ENCODE data around the gene MBD4.
A peak's percentile ranks its signal among the peaks of the same experiment; 100 is the strongest.
"Not testable (repeated sequence)": the region's sequence is repeated elsewhere in the genome, so short reads cannot be mapped to it uniquely, and the experiment has no call there.

Gene MBD4

DNA sequence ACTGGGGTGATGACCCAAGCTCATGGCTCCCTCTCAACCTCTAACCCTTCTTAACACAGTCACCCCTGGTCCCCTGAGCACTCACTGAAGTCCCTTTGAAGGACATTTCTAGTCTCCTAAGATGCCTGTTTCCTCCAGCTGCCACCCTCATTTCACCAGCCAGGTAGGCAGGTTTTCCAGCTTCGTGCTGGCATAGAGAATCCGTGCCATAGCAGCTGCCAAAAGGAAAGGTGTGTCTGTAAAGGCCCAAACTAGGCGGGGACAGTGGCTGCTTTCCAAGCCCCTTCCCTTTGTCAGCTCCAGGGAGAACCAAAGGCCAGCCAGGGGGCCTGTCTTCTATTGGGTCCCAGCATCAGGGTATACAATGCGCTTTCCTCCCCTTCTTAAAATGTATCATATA, 48.2 kb downstream of the MBD4 start:
- H3K4me3 Mint-ChIP-seq, ATAC-seq, H3K27ac Mint-ChIP-seq, H3K27me3 Mint-ChIP-seq, H3K9me3 Mint-ChIP-seq: not testable (repeated sequence)
- H3K4me1 Mint-ChIP-seq, result peaks cover 21% of the 10 kb centered on the region
- peaks cover 81% of the 10 kb centered on the region for H3K36me3 Mint-ChIP-seq

DNA sequence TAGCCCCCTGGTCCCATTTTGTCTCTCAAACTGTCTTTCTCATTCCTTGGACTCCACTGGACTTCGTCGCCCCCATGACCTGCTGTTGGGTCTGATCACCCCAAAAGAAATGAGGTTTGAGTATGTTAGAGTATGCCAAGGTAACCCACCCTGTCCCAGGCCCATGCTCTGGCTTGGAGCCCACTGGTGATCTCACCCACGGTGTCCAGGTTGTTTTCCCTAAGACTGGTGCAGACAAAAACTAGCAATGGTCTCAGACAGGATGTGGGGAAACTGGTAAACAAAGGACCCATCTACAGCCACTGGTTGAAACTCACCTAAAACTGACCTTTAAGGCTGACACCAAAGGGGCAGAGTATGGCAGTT, 50.2 kb downstream of the MBD4 start:
- H3K36me3 Mint-ChIP-seq, result peaks cover 62% of the 10 kb centered on the region

DNA sequence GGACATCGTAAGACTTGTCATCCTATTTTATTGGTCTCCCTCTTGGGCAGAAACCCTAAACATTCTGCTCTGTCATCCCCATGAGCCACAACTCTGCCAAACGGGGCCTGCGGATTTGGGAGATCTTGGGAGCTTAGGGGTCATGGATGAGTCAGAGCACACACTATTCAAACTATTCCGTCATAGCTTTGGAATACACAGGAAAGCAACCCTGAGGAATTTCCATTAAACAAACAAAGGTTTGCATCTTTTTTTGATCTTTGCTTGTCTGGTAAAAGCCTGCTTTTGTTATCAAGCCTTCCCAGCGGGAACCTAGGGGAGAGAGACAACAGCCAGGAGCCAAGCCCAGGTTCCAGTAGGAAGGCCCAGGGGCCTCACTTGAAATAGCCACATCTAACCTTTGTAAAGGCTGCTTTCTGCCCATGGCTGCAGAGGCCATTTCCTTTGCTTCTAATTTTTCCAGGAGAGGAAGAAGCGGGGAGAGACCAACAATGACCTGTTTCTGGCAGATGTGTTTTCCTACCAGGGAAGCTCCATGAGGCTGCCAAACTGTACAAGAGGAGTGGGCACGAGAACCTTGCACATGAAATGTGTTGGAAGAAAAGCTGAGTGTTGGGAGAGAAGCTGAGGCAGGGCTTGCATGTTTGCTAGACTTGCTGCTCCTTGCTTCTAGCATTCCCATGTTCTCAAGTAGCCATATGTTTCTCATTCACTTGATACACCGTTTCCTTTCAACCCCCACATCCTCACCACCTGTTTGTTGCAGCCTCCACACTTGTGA, 50.8 kb downstream of the MBD4 start:
- not testable (repeated sequence) for ATAC-seq, H3K27me3 Mint-ChIP-seq, H3K27ac Mint-ChIP-seq, H3K4me1 Mint-ChIP-seq, H3K9me3 Mint-ChIP-seq, H3K4me3 Mint-ChIP-seq
- peaks cover 59% of the 10 kb centered on the region for H3K36me3 Mint-ChIP-seq

More for the DNA sequence above, 50.2 kb downstream of the MBD4 start:
- no peaks in the 10 kb centered on the region for H3K27me3 Mint-ChIP-seq
- no peak for ATAC-seq
- H3K9me3 Mint-ChIP-seq, result no peaks in the 10 kb centered on the region
- no peak overlapping the region for H3K27ac Mint-ChIP-seq
- H3K4me3 Mint-ChIP-seq, result no peak overlapping the region
- peaks cover 2% of the 10 kb centered on the region for H3K4me1 Mint-ChIP-seq

DNA sequence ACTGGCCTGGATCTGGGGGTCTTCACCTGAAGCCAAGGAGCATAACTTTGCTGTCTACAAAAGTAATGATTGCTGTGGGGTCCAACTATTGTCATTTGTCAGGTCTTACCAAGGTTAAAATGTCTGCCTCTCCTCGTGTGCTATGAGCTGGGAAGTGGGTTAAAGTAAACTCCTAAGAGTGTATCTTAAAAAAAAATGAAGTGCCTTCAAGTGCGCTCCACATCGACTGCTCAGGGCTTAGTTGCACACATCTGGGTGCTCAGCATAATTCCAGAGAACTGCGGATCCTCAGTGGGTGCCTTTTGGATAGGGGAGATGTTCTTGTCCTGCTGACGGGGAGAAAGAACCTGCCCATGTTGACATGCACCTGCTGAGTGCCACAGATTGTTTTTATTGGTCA, 52.3 kb downstream of the MBD4 start:
- no peak for ATAC-seq
- Mint-ChIP-seq H3K4me1 (no peaks in the 10 kb centered on the region), H3K4me3 (no peak overlapping the region), H3K27me3 (no peaks in the 10 kb centered on the region), H3K9me3 (no peaks in the 10 kb centered on the region), H3K36me3 (peaks cover 47% of the 10 kb centered on the region), H3K27ac (no peak overlapping the region)

DNA sequence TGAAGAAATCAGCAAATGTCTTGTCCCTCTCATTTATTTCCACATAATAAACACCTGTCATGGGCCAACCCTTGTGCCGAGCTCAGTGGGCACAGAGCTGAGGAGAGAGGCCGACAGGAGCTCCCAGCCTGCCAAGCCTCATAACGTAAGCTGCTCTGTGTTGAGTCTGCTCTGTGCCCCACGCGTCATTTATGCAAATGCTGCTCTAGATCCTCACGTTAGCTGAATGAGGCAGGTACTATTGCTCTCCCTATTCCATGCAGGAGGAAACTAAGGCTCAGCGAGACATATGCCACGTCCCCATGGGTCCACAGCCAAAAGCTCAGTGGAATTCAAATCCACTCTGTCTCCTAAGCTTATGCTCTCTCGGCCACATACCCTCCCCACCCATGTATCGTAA, 52.8 kb downstream of the MBD4 start:
- Mint-ChIP-seq H3K27ac (no peak overlapping the region), H3K27me3 (no peaks in the 10 kb centered on the region), H3K4me1 (no peaks in the 10 kb centered on the region), H3K36me3 (peaks cover 43% of the 10 kb centered on the region), H3K4me3 (no peak overlapping the region), H3K9me3 (no peaks in the 10 kb centered on the region)
- ATAC-seq, result no peak

DNA sequence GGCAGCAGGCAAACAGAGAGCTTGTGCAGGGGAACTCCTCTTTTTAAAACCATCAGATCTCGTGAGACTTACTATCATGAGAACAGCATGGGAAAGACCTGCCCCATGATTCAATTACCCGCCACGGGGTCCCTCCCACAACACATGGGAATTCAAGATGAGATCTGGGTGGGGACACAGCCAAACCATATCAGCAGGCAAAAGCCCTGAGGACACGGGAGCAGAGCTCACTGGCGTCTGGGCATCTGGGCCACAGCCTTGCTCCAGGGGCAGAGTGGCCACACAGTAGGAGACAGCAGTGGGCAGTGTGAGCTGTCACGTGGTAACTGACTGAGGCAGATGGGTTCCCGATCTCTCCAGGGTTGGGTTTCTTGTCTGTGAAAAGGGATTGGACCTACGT, 54.2 kb downstream of the MBD4 start:
- H3K27ac Mint-ChIP-seq, H3K9me3 Mint-ChIP-seq, H3K4me3 Mint-ChIP-seq, H3K27me3 Mint-ChIP-seq, H3K4me1 Mint-ChIP-seq, ATAC-seq: not testable (repeated sequence)
- H3K36me3 Mint-ChIP-seq, result peaks cover 30% of the 10 kb centered on the region

DNA sequence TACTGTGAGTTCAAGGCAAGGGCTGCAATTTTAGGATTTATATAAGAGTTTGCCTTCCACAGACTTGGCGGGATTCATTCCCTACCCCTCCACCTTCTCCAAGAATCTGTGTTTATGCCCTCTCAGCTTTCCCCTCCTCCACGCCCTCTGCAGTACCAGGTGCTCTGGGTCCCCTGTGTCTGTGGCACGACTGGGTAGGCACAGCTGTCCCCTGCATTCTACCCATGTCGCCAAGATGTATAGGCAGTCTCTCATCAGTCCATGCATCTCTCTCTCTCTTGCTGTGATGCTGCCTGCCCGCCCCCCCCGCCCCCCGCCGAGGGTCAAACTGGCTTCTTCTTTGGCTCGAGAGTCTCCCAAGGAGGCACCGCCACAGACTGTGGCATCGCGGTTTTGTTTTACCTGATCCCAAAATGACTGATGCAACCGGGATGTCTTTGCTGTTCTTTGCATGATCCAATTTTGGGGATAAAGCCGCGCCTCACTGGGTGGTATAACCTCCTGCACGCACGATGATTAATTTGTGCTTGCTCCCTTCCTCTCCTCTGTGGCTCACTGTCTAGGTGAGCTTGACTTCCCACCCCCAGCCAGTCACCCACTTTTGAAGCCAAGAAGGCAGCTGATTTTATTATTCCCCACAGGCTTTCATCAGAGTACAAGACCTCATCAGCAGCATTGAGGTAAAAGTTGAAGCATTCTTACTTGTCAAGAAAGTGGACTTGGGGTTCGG, 55.0 kb downstream of the MBD4 start:
- Mint-ChIP-seq H3K27ac (no peak overlapping the region), H3K36me3 (peaks cover 27% of the 10 kb centered on the region), H3K4me3 (no peak overlapping the region), H3K4me1 (no peaks in the 10 kb centered on the region), H3K27me3 (no peaks in the 10 kb centered on the region), H3K9me3 (no peaks in the 10 kb centered on the region)
- ATAC-seq, result no peak

DNA sequence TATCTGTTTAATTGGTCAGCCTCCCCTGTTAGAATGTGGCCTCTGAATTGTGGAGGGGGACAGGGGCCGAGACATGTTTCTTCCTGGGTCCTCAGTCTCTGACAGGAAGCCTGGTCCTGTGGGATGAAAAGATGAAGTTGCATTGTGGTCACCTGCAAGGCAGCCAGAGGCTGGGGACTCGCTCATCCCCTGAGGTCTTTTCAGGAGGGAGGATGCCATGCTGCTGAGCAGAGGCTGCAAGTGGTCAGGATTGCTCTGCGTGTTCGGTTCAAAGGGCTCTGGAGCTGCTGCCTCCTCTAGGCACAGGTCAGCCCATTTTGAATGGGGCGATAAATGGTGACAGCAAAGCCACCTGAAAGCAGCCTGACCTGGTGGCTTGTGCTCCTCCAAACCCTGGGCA, 55.6 kb downstream of the MBD4 start:
- not testable (repeated sequence) for H3K27me3 Mint-ChIP-seq, H3K9me3 Mint-ChIP-seq, H3K4me3 Mint-ChIP-seq, H3K27ac Mint-ChIP-seq, H3K4me1 Mint-ChIP-seq, ATAC-seq
- peaks cover 20% of the 10 kb centered on the region for H3K36me3 Mint-ChIP-seq

DNA sequence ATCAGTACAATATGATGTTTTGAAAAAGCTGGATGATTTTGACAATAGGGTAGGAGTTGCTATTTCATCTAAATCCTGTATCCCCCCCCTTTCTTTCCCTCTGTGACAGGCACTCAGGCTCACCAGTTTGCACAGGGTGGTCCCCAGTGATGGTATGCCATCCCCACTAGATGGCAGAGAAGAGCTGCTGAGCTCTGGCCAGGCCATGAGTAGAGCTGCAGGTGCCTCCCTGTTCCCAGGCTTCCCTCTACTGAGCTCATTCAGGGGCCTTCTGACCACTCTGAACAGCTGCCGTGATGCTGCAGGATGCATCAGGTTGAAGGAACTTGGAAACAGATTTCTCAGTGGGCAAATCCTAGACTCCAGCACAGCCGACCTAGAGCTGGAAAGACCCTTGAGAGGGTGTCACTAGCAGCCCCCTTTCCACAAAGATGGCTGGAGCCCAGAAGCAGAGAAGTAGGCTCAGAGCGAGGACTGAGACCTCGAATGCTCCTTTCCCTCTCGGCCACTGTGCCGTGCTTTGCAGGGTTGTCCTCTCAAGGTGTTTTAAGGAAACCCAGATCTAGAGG, 56.4 kb downstream of the MBD4 start:
- Mint-ChIP-seq H3K27me3 (no peaks in the 10 kb centered on the region), H3K36me3 (peaks cover 17% of the 10 kb centered on the region), H3K4me3 (no peak overlapping the region), H3K27ac (no peak overlapping the region), H3K9me3 (no peaks in the 10 kb centered on the region), H3K4me1 (no peaks in the 10 kb centered on the region)
- peak; percentile 90 for ATAC-seq

DNA sequence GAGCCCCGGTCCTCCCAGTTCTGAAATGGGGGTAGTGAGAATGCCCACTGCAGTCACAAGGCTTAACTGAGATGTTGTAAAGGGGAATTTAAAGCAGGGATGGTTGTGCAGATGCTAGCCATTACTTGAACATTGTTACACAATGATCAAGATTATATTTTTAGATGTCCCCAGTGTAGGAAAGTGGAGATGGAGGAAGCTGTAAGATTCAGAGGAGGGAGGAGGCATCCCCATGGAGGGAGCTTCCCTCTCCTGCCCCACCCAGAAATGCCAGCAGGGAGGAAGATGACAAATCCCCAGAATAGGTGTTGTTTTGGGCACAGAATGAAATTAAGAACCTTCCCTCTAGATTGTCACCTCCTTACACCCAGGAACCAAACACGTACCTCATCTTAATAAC, 57.4 kb downstream of the MBD4 start:
- H3K27me3 Mint-ChIP-seq, result no peaks in the 10 kb centered on the region
- no peaks in the 10 kb centered on the region for H3K4me1 Mint-ChIP-seq
- no peak for ATAC-seq
- peaks cover 7% of the 10 kb centered on the region for H3K36me3 Mint-ChIP-seq
- no peaks in the 10 kb centered on the region for H3K9me3 Mint-ChIP-seq
- no peak overlapping the region for H3K4me3 Mint-ChIP-seq
- no peak overlapping the region for H3K27ac Mint-ChIP-seq

Measured in stimulated activated memory B cell treated with anti-CD40 and anti-IgM and Interleukin-4, amounts not matched to agents 10 μg/mL and 1 μg/mL and 100 μg/mL, for 72 hours (primary cell).